ENCODE measurements around the gene DAO.

- TF ChIP-seq POLR2A (IDR thresholded peaks at IDR 0.05): no peak
- TF ChIP-seq CTCF (IDR thresholded peaks at IDR 0.05): no peak
These were observed 7.2 kb downstream of the DAO start for GRCh38 chr12:108886873-108887629.
